T follicular helper cell (primary cell): ENCODE measurements around the gene CEP104.

Experiments used
- DNase-seq: peaks from one replicate; pipeline ENCODE4 v3.0.0-alpha.2; 2020; ENCODE audit warnings: low read depth
- total RNA-seq, 2 experiments: gene quantifications; one replicate each; lab custom pipeline; 2026; lab: John Stamatoyannopoulos, UW

Gene CEP104
- total RNA-seq, result 55.6 to 66.5 reads per million in 2 experiments

GRCh38 chr1:3856923-3857790, at the start of gene CEP104, which contains the start of gene DFFB:
Gene CEP104 (minus strand): TSS chr1:3857211. CDS start chr1:3852407, 4,804 bp downstream.
Gene DFFB (plus strand): TSS chr1:3857476. CDS start chr1:3857604, 128 bp downstream.
- peak; percentile 96 for DNase-seq

- DNase-seq, result no peak
Observed at GRCh38 chr1:3906672-3907020, 49.6 kb upstream of the CEP104 start.

GRCh38 chr1:3905953-3906671, 49.1 kb upstream of the CEP104 start:
- no peak for DNase-seq

GRCh38 chr1:3905266-3905952, 48.4 kb upstream of the CEP104 start:
- no peak for DNase-seq

- no peak for DNase-seq
Observed at GRCh38 chr1:3904843-3905185, 47.8 kb upstream of the CEP104 start.

GRCh38 chr1:3904006-3904842, 47.2 kb upstream of the CEP104 start:
- no peak for DNase-seq

- DNase-seq, result no peak
Observed at GRCh38 chr1:3903141-3904005, 46.4 kb upstream of the CEP104 start.

GRCh38 chr1:3902571-3903091, 45.6 kb upstream of the CEP104 start:
- DNase-seq, result peak; percentile 18

GRCh38 chr1:3902111-3902511, 45.1 kb upstream of the CEP104 start:
- peak; percentile 30 for DNase-seq

- DNase-seq, result peak; percentile 48
Observed at GRCh38 chr1:3900969-3901529, 44.0 kb upstream of the CEP104 start.

- peak; percentile 93 for DNase-seq
Observed at GRCh38 chr1:3900150-3900968, 43.3 kb upstream of the CEP104 start, which contains the start of gene C1orf174. Gene C1orf174 (minus strand): TSS chr1:3900272. CDS start chr1:3900186, 86 bp downstream.

GRCh38 chr1:3899754-3900149, 42.7 kb upstream of the CEP104 start:
- no peak for DNase-seq

GRCh38 chr1:3898994-3899753, 42.2 kb upstream of the CEP104 start:
- DNase-seq, result no peak

- DNase-seq, result no peak
Observed at GRCh38 chr1:3898475-3898735, 41.4 kb upstream of the CEP104 start.

- no peak for DNase-seq
Observed at GRCh38 chr1:3896396-3897000, 39.5 kb upstream of the CEP104 start.

GRCh38 chr1:3895951-3896325, 38.9 kb upstream of the CEP104 start:
- no peak for DNase-seq

- no peak for DNase-seq
Observed at GRCh38 chr1:3895279-3895950, 38.4 kb upstream of the CEP104 start.
